ENCODE data around the gene MAN2B1.

DNA sequence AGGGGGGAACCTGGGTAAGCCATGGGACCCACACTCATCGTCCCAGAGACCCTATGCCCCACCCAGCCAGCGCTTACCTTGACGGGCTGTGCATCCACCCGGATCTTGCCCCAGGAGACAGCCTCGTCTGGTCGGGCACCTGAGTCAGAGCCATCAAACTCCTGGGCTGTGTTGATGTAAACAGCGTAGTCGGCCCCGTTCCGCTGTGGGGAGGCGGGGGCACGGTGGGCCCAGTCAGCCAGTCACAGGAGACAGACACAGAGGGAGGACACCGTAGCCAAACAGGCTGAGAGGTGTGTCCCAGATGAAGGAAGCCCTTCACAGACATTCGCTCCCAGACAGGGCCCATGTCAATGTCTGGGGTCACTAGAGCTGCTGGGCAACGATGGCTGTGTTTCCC is 9.4 kb upstream of the MAN2B1 start:
- TF ChIP-seq, protein P1, sequence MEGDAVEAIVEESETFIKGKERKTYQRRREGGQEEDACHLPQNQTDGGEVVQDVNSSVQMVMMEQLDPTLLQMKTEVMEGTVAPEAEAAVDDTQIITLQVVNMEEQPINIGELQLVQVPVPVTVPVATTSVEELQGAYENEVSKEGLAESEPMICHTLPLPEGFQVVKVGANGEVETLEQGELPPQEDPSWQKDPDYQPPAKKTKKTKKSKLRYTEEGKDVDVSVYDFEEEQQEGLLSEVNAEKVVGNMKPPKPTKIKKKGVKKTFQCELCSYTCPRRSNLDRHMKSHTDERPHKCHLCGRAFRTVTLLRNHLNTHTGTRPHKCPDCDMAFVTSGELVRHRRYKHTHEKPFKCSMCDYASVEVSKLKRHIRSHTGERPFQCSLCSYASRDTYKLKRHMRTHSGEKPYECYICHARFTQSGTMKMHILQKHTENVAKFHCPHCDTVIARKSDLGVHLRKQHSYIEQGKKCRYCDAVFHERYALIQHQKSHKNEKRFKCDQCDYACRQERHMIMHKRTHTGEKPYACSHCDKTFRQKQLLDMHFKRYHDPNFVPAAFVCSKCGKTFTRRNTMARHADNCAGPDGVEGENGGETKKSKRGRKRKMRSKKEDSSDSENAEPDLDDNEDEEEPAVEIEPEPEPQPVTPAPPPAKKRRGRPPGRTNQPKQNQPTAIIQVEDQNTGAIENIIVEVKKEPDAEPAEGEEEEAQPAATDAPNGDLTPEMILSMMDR (conservative IDR thresholded peaks at IDR 0.05; ENCODE audit: low read length) = no peak
- TF ChIP-seq EZH2phosphoT487 (IDR thresholded peaks at IDR 0.05; ENCODE audit: borderline replicate concordance) = no peak
